ENCODE data around the gene HS3ST3A1. TPM values are rescaled to one million over a fixed set of nuclear protein-coding genes. Genes with fewer than 3 reads are reported as not detected.

The HS3ST3A1 gene
- total and polyA plus RNA-seq, 4 donors, result 0.18 to 8.0 (median 5.6) TPM

- H3K9ac ChIP-seq (ENCODE audit: insufficient read depth in 1 of 2, low read length in 2 of 2), result peak overlapping the region in 1 of 2 donors; percentile 72
- DNase-seq (peak; percentile 67 to 91 (median 85)), ATAC-seq (ENCODE audit: insufficient read depth, low FRiP score) (no peak)
- WGBS, 2 donors, result 17 to 22% methylated on average over 6 of the region's 6 CpGs
- H3K9me3 ChIP-seq (ENCODE audit: control insufficient read depth in 4 of 4, insufficient read depth in 3 of 4, low read length in 3 of 4), result no peaks in the 10 kb centered on the region
- no peaks in the 10 kb centered on the region for H3K27me3 ChIP-seq (ENCODE audit: control insufficient read depth in 3 of 3, insufficient read depth in 3 of 3, low read length in 2 of 3)
- peaks cover 0 to 42% (median 12%) of the 10 kb centered on the region in 5 donors for H3K4me1 ChIP-seq (ENCODE audit: control insufficient read depth in 5 of 5, insufficient read depth in 5 of 5, low read length in 5 of 5)
- no peak overlapping the region for H3K4me3 ChIP-seq
- H3K27ac ChIP-seq (ENCODE audit: low read depth in 1 of 2, low read length in 1 of 2), result no peak overlapping the region
- no peaks in the 10 kb centered on the region for H3K36me3 ChIP-seq (ENCODE audit: control insufficient read depth in 4 of 4, insufficient read depth in 4 of 4, low read length in 4 of 4)
- TF ChIP-seq CTCF (IDR thresholded peaks at IDR 0.05; ENCODE audit: control extremely low read depth, extremely low read depth), result no peak
Observed at GRCh38 chr17:13510062-13510461, 91.7 kb downstream of the HS3ST3A1 start.

- H3K36me3 ChIP-seq (ENCODE audit: control insufficient read depth in 4 of 4, insufficient read depth in 4 of 4, low read length in 4 of 4), result no peaks in the 10 kb centered on the region
- no peaks in the 10 kb centered on the region for H3K27me3 ChIP-seq (ENCODE audit: control insufficient read depth in 3 of 3, insufficient read depth in 3 of 3, low read length in 2 of 3)
- no peak for ATAC-seq (ENCODE audit: insufficient read depth, low FRiP score)
- peak overlapping the region in 1 of 2 donors; percentile 72 for H3K9ac ChIP-seq (ENCODE audit: insufficient read depth in 1 of 2, low read length in 2 of 2)
- H3K4me1 ChIP-seq (ENCODE audit: control insufficient read depth in 5 of 5, insufficient read depth in 5 of 5, low read length in 5 of 5), result peaks cover 0 to 42% (median 12%) of the 10 kb centered on the region in 5 donors
- no peak overlapping the region for H3K4me3 ChIP-seq
- TF ChIP-seq CTCF (IDR thresholded peaks at IDR 0.05; ENCODE audit: control extremely low read depth, extremely low read depth), result no peak
- DNase-seq, result peak in 2 of 3 donors; percentile 86 to 88
- H3K9me3 ChIP-seq (ENCODE audit: control insufficient read depth in 4 of 4, insufficient read depth in 3 of 4, low read length in 3 of 4), result no peaks in the 10 kb centered on the region
- WGBS, 2 donors, result 68 to 83% methylated on average over 3 of the region's 3 CpGs
- no peak overlapping the region for H3K27ac ChIP-seq (ENCODE audit: low read depth in 1 of 2, low read length in 1 of 2)
Observed at GRCh38 chr17:13509527-13509926, 92.2 kb downstream of the HS3ST3A1 start.

GRCh38 chr17:13508896-13509295, 92.8 kb downstream of the HS3ST3A1 start:
- WGBS, 2 donors, result 28 to 31% methylated on average over 2 of the region's 2 CpGs
- Histone ChIP-seq H3K9ac (ENCODE audit: insufficient read depth in 1 of 2, low read length in 2 of 2) (no peak overlapping the region), H3K4me3 (no peak overlapping the region), H3K27ac (ENCODE audit: low read depth in 1 of 2, low read length in 1 of 2) (no peak overlapping the region), H3K4me1 (ENCODE audit: control insufficient read depth in 5 of 5, insufficient read depth in 5 of 5, low read length in 5 of 5) (peaks cover 0 to 42% (median 12%) of the 10 kb centered on the region in 5 donors), H3K36me3 (ENCODE audit: control insufficient read depth in 4 of 4, insufficient read depth in 4 of 4, low read length in 4 of 4) (no peaks in the 10 kb centered on the region), H3K9me3 (ENCODE audit: control insufficient read depth in 4 of 4, insufficient read depth in 3 of 4, low read length in 3 of 4) (no peaks in the 10 kb centered on the region), H3K27me3 (ENCODE audit: control insufficient read depth in 3 of 3, insufficient read depth in 3 of 3, low read length in 2 of 3) (no peaks in the 10 kb centered on the region)
- ATAC-seq (ENCODE audit: insufficient read depth, low FRiP score), result no peak
- no peak for TF ChIP-seq CTCF (IDR thresholded peaks at IDR 0.05; ENCODE audit: control extremely low read depth, extremely low read depth)
- DNase-seq, result peak in 2 of 3 donors; percentile 48 to 55

GRCh38 chr17:13503526-13503925, 98.2 kb downstream of the HS3ST3A1 start:
- Histone ChIP-seq H3K4me3 (no peak overlapping the region), H3K27ac (ENCODE audit: low read depth in 1 of 2, low read length in 1 of 2) (no peak overlapping the region), H3K9ac (ENCODE audit: insufficient read depth in 1 of 2, low read length in 2 of 2) (no peak overlapping the region), H3K27me3 (ENCODE audit: control insufficient read depth in 3 of 3, insufficient read depth in 3 of 3, low read length in 2 of 3) (no peaks in the 10 kb centered on the region), H3K4me1 (ENCODE audit: control insufficient read depth in 5 of 5, insufficient read depth in 5 of 5, low read length in 5 of 5) (peaks cover 0 to 4% (median 1%) of the 10 kb centered on the region in 5 donors), H3K36me3 (ENCODE audit: control insufficient read depth in 4 of 4, insufficient read depth in 4 of 4, low read length in 4 of 4) (no peaks in the 10 kb centered on the region), H3K9me3 (ENCODE audit: control insufficient read depth in 4 of 4, insufficient read depth in 3 of 4, low read length in 3 of 4) (no peaks in the 10 kb centered on the region)
- no peak for DNase-seq
- no peak for TF ChIP-seq CTCF (IDR thresholded peaks at IDR 0.05; ENCODE audit: control extremely low read depth, extremely low read depth)
- no peak for ATAC-seq (ENCODE audit: insufficient read depth, low FRiP score)
- 88 to 91% methylated on average over 6 of the region's 6 CpGs for WGBS, 2 donors

Data from lung (tissue), 12 donors.